HG03066 (cell line): Measurements from ENCODE around the gene AFG3L2.

ENCODE experiments used
- ATAC-seq: cut with Tn5 transposase; IDR thresholded peaks from one replicate; pipeline ENCODE4 v1.9.1; 2021; ENCODE audit warnings: low read depth; ENCODE audit not compliant: unreplicated experiment

The AFG3L2 gene

DNA sequence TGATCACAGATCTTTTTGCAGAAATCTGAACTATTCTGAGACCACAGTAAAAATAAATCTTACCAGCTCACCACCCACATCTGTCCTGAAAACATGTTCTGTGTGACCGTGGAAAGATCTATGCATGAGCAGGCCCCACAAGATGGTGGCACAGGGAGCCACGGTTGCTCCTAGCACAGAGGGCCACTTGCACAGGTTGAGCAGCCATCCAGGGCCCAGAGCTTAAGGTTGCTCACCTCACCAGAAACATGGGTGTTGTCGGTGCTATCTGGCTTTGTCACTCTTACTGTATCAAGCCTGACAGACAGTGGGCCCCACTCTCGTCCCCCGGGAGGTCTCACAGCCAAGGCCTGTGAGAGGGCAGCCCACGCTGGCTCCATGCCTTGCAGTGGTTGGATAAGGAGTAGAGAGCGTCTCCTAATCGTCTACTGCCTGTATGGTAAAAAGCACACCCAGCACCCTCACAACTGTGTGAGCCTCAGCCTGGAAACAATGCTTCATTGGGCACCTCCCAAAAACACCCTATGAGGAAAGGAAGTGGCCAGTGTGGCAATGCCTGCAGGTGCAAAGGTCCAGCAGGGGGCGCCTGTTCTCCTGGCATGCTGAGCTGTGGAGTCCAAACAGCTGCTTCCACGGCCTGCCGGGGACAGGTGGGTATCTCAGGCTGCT, 49.4 kb downstream of the AFG3L2 start:
- ATAC-seq = no peak

DNA sequence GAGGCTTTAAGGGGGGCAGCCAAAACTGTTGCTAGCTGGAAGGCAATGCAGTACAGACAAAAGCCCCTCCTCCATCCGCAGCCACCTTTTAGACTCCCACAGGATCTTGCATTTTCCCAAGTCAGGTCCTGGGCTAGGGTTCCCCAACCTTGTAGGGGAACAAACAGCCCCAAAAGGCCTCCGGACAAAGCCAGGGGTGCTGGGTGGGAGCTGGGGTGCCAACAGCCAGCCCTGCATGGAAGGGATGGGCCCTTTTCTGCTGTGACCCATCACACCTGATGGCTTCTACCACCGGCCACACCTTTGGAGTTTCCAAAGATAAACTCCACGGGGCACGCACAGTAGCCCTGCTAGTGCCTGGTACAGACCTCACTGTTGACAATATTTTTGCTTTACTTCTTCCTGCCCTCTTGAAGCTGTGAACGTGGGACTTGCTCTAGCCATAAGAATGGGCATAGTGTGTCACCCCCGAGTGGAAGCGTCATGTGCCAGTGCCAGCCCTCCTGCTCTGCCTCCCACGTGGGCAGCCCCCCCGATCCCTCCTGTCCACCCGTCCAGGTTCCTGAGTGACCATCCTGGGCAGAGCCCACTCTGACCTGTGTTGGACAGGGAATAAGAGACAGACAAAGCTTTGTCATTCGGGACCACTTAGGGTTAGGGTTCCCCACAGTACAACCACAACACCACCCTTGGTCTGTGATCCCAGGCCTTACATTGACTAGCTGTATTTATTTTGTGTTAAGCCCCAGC, 50.1 kb downstream of the AFG3L2 start:
- no peak for ATAC-seq

- no peak for ATAC-seq
Observed at GRCh38 chr18:12325726-12326245, 51.2 kb downstream of the AFG3L2 start.

DNA sequence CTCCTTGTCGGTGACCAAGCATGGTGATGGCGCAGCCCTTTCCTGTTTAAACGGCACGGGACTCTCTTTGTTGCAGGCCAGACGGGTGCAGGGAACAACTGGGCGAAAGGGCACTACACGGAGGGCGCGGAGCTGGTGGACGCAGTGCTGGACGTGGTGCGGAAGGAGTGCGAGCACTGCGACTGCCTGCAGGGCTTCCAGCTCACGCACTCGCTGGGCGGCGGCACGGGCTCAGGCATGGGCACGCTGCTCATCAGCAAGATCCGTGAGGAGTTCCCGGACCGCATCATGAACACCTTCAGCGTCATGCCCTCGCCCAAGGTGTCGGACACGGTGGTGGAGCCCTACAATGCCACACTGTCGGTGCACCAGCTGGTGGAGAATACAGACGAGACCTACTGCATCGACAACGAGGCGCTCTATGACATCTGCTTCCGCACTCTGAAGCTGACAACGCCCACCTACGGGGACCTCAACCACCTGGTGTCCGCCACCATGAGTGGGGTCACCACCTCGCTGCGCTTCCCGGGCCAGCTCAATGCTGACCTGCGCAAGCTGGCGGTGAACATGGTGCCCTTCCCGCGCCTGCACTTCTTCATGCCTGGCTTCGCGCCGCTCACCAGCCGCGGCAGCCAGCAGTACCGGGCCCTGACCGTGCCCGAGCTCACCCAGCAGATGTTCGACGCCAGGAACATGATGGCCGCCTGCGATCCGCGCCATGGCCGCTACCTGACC, 51.9 kb downstream of the AFG3L2 start:
- ATAC-seq = no peak

DNA sequence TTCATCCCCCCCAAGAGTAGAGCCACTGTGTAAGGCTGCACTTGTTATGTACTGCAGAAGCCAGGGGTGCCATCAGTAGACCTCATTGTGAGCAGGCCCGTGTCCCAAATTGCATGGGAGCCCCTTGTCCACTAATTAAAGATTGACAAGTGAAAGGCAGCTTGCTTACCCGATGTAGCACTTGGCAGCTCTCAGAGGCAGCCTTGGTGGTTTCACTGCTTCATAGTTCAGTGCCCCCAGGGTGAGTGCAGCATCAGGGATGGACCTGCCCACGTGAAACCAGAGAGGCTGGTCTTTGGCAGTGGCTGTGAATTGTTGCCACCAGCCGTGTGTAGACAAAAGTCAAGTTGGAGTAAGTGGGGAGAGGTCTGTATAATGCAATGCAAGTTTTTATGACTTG, 55.7 kb downstream of the AFG3L2 start:
- peak; percentile 64 for ATAC-seq

GRCh38 chr18:12318857-12319256, 58.2 kb downstream of the AFG3L2 start:
- ATAC-seq = no peak

DNA sequence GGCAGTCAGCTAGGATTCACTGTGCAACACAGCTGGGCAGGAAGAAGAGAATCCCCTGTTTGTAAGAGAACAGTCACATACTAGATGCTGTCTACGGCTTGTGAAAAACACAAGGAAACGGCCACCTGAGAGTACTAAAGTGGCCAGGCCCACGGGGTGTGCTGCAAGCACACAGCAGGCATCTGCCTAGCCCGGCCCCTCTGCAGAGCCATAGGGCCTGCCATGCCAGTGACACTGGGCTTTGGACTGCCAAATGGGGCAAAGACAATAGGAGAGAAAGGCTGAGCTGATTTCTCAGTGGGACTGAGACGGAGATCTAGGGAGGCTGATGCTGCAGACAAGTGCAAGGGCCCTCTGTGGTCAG, 58.7 kb downstream of the AFG3L2 start:
- no peak for ATAC-seq

DNA sequence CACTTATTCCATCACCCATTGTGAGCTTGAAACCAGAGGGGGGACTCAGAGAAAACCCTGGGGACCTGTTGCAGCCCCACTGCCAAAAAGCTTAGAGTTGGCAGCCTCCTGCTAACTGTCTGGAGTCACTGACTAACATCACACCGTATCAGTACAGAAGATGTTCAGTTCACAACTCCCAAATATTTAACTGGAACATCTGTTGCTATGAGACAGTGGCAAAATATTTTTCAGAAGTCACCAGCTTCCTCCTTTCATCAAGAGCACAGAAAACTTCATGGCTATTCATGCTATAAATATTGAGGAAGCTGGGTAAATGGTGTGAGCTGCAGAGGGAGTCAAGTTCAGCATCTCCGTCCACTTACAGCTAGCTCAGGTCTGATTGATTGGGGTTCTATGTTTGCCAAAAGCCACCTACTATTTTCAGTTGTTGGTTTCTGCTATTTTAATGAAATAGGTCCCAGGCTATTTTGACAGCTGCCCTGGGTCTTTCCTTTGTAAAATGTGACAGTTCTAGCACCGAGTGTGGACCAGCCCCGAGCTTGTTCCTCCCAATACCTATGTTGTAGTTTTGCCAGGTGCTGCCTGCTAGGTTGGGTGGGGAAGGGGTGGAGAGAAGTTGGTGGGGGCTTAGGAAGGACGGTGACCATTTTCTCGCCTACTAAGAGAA, 59.2 kb downstream of the AFG3L2 start:
- ATAC-seq = no peak

DNA sequence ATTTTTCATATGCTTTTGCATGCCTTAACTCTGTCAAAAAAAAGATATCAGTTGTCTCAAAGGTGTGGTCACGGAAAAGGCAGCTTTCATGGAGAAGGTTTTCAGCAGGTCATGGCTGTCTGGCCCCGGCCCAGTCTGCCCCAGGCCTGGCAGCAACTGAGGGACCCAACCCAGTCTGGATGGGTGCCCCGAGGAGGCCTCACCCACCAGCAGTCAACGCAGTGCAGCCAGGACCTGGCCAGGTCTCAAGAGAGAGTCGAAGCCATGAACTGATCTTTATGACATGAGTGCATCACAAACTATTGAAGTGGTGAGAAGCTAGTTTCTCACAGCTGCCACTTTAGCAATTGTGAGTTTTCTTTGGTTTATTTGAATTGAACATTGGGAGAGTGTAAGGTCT, 61.1 kb downstream of the AFG3L2 start:
- ATAC-seq = no peak

DNA sequence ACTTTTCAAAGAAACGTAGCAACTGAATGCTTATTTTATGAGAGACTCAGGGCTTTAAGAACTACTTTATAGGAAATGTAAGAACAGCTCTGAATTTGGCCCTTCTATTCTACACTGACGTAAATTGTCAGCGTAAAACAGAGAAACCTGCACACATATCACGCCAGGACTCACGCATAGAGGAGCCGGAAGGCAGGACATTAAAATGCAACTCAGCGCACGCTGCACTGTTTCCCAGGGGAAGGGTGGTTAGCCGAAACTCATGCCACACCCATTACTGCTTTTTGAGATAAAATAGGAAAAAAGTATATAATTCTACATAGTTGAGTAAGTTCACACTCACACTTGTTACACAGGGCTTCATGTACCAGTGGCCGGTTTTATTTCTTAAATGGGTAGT, 61.5 kb downstream of the AFG3L2 start:
- ATAC-seq = no peak

- no peak for ATAC-seq
Observed at GRCh38 chr18:12314591-12315305, 62.3 kb downstream of the AFG3L2 start.

DNA sequence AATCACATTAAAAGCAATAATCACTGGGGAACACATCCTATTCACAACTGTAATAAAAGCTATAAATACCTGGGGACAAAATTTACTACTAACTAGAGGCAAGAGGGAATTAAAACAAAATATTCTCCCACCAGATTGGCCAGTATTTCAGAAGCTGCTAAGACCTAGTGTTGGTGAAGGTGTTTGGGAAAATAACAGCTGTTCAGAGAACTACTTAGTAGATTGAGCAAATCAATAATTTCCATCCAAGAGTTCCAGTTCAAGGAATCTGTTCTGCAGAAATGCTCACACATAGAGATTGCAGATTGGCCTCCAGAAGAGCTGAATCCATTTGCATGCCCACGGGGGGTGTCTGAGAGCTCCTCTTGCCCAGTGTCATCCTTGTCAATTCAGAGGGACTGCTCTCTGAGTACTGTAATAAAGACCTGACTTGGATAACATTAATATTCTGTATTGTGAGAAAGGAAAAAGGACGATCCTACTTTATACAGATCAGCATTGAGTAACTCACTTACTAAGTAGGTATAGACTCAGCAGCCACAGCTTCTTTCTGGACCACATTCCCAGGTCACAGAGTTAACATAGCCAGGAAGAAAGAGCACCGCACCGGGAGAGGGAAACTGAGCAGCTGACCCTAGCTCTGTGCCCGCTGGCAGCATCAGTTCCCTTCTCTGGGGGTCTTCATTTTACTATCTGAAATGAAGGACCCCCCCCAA, 63.3 kb downstream of the AFG3L2 start:
- ATAC-seq = no peak

DNA sequence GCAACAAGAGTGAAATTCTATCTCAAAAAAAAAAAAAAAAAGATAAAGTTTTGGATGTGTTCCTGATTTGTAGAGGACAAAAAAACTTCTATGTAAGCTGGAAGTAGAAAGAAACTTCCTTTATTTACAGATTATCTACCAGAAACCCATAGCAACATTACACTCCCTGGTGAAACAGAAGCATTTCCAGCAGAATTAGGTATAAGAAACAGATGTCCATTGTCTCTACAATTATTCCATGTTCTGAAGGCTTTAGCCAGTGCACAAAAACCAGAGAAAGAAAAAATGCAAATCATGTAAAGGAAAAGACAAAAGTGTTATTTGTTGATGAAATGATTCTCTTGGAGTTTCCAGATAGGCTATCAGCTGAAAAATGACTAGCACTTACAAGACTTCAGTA, 64.1 kb downstream of the AFG3L2 start:
- no peak for ATAC-seq

GRCh38 chr18:12310762-12311161, 66.3 kb downstream of the AFG3L2 start:
- no peak for ATAC-seq

GRCh38 chr18:12309683-12310198, 67.3 kb downstream of the AFG3L2 start:
- no peak for ATAC-seq

DNA sequence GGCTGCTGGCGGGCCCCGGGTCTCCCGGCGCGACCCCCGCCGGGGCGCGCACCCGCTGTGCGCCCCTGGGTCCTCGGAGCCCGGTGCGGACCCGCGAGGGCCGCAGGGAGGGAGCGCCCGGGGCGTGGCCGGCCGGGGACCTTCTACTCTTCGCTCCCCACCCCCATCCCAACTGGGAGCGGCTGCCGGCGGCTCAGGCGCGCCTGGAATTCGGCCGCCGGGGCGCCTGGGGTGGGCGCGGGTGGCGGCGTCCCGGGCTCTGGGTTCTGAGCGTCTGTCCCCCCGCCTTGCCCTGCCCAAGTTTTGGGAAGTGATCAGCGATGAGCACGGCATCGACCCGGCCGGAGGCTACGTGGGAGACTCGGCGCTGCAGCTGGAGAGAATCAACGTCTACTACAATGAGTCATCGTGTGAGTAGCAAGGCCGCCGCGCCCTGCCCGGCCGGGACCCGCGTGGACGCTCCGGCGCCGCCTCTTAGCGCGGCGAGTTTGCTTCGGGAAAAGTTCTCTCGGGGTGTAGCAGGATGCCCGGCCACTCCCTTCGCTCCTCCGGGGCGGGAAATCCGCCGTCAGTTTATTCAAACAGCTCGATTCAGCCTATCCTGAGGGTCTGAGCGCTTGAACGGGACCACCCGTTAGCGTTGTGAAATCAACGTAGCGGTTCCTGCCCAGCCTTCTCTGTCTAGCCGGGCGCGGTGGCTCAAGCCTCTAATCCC, 68.5 kb downstream of the AFG3L2 start:
- ATAC-seq = peak; percentile 70

DNA sequence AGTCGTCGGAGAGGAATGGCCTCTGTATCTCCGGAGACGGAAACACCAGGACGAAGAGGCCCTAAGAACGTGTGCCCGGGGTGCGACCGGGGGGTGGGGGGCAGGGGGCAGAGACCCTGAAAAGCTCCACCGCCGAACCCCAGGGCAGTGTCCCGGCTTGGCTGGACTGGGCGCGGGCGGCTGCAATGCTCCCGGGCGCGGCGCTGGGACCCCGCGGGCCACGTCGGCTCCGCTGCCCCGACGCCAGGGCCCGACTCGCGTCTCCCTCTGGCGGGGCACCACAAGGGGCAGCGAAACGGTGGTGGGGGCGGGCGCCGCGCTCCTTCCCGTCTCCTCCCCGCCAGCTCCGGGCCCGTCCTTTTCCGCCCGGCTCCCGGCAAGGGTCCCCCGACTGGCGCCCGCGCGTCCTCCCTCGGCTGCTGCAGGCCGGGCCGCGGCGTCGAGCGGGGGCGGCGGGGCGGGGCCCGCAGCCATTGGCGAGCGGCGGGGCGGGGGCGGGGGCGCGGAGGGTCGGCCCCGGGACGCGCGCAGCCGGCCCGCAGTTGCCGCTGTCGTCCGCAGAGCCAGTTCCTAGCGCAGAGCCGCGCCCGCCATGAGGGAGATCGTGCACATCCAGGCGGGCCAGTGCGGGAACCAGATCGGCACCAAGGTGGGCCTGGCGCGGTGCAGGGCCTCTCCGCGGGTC, 69.2 kb downstream of the AFG3L2 start, which contains the start of gene TUBB6:
TUBB6 (plus strand) TSS at position 541 of the 685 bp plus-strand sequence; CDS start at position 593, 52 bp downstream.
- peak; percentile 50 for ATAC-seq
